Stimulated activated naive CD4-positive, alpha-beta T cell (primary cell): Measurements from ENCODE around the gene CD3G.
A peak's percentile ranks its signal among the peaks of the same experiment; 100 is the strongest.
"Not testable (repeated sequence)": the region's sequence is repeated elsewhere in the genome, so short reads cannot be mapped to it uniquely, and the experiment has no call there.

Experiments
- DNase-seq, 6 experiments: peaks; one replicate each; lab custom pipeline; 2025; lab: John Stamatoyannopoulos, UW

The CD3G gene

GRCh38 chr11:118343981-118344515, at the start of gene CD3G:
TSS of gene CD3G (plus strand) at chr11:118344344. CDS start at chr11:118344424, 80 bp downstream.
- peak; percentile 60 to 79 (median 68) for DNase-seq

GRCh38 chr11:118295199-118295598, 48.9 kb upstream of the CD3G start:
- no peak for DNase-seq

GRCh38 chr11:118295815-118296454, 48.2 kb upstream of the CD3G start:
- peak in 5 of 6 experiments; percentile 8 to 60 (median 17) for DNase-seq

GRCh38 chr11:118301600-118302195, 42.4 kb upstream of the CD3G start:
- DNase-seq = no peak

DNA sequence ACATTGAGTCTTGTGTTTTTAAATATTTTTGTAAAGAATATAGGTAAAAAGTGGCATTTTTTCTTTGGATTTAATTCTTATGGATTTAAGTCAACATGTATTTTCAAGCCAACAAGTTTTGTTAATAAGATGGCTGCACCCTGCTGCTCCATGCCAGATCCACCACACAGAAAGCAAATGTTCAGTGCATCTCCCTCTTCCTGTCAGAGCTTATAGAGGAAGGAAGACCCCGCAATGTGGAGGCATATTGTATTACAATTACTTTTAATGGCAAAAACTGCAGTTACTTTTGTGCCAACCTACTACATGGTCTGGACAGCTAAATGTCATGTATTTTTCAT, 39.9 kb upstream of the CD3G start:
- no peak for DNase-seq

GRCh38 chr11:118304568-118305248, 39.4 kb upstream of the CD3G start, which contains the start of gene CD3E:
TSS of gene CD3E (plus strand) at chr11:118304730. CDS start at chr11:118304953, 223 bp downstream.
- peak; percentile 29 to 91 (median 67) for DNase-seq

GRCh38 chr11:118305726-118306125, 38.4 kb upstream of the CD3G start:
- DNase-seq = peak; percentile 17 to 80 (median 58)

- peak in 2 of 6 experiments; percentile 11 to 12 for DNase-seq
These were observed 37.6 kb upstream of the CD3G start for GRCh38 chr11:118306556-118306955.

DNA sequence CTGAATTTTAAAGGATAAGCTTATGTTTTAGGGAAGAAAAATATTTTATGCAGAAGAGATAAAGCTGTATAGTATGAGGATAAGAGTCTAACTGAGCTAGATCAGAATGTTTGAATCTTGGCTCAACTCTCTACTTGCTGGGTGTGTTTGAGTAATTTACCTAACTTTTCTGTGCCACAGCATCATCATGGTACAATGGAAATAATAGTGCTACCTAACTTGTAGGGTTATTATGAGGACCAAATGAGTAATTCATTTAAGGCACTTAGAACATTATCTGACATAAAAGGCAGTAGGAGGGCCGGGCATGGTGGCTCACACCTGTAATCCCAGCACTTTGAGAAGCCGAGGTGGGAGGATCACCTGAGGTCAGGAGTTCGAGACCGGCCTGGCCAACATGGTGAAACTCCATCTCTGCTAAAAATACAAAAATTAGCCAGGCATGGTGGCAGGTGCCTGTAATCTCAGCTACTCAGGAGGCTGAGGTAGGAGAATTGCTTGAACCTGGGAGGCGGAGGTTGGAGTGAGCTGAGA, 35.1 kb upstream of the CD3G start:
- DNase-seq = not testable (repeated sequence)

DNA sequence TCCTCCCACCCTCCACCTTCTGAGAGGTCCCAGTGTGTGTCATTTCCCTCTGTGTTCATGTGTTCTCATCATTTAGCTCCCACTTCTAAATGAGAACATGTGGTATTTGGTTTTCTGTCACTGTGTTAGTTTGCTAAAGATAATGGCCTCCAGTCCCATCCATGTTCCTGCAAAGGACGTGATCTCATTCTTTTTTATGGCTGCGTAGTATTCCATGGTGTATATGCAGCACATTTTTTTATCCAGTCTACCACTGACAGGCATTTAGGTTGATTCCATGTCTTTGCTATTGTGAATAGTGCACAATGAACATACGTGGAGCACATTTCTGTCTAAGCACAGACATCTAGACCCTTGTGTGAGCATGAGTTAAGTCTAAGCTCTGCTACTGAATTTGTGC, 33.9 kb upstream of the CD3G start:
- DNase-seq = no peak

GRCh38 chr11:118310781-118311485, 33.2 kb upstream of the CD3G start:
- no peak for DNase-seq

- DNase-seq = peak in 2 of 6 experiments; percentile 27
These were observed 32.6 kb upstream of the CD3G start for GRCh38 chr11:118311518-118311917.

- no peak for DNase-seq
These were observed 31.8 kb upstream of the CD3G start for GRCh38 chr11:118312328-118312727.

GRCh38 chr11:118313242-118313641, 30.9 kb upstream of the CD3G start:
- DNase-seq = no peak

- no peak for DNase-seq
These were observed 29.1 kb upstream of the CD3G start for GRCh38 chr11:118314988-118315411.

- DNase-seq = no peak
These were observed 26.0 kb upstream of the CD3G start for GRCh38 chr11:118318124-118318523.

DNA sequence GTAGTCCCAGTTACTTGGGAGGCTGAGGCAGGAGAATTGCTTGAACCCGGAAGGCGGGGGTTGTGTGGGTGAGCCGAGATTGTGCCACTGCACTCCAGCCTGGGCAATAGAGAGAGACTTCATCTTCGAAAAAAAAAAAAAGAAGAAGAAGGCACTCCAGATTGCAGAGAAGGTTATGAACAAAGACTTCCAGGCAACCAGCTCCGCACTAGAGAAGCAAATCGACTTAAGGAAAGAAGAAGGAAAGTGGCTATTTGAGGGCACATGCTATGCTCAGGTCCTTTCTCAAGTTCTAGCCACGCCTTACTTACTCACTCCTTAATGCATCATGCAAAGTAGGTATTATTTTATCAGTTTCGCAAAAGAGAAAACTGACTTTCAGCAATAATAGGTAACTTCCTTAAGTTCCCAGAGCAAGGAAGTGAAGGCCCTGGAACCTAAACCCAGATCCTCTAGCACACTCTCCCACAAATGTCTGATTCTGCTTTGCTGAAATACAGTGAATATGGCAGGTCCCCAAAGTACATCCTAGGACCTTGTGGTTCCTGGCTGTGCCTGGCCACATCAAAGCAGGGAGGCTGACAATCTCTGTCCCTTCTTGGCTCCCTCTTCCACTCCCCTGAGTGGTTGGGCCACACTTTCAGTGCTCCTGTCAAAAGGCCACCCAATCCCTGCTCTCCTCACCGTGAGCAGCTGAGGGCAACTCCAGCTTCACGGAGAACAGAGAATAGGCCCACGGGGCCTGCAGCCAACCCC, 25.4 kb upstream of the CD3G start:
- DNase-seq = no peak

GRCh38 chr11:118319337-118319707, 24.8 kb upstream of the CD3G start:
- no peak for DNase-seq

DNA sequence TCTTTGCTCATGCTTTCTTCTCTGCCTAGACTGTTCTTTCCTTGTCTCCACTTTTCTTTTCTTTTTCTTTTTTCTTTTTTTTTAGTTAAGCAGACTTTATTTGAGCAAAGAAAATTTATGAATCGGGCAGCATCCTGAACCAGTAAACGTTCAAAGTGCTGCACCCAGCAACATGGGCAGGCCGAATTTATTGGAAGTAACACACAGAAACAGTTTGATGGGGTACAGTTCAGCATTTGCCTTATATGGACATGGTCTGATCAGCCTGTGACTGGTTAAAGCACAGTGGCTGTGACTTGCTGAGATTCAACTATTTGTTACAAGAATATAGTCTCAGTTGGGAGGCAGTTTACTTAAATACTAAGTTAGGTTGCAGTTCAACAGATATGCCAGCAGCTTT, 23.6 kb upstream of the CD3G start:
- no peak for DNase-seq

GRCh38 chr11:118321386-118322082, 22.6 kb upstream of the CD3G start:
- DNase-seq = no peak

- no peak for DNase-seq
These were observed 21.4 kb upstream of the CD3G start for GRCh38 chr11:118322721-118323120.
